Panc1 (cell line): ENCODE results near the gene MYOG. TPM values are rescaled to one million over a fixed set of nuclear protein-coding genes. Genes with fewer than 3 reads are reported as not detected.

ENCODE experiments used
- ATAC-seq: fragments of 200-7000 bp; cut with Tn5 transposase; 2 replicates; pipeline ENCODE4 v1.9.1; 2020; ENCODE audit warnings: mild to moderate bottlenecking, moderate library complexity
- BruUV-seq: library from RNA; stranded (reverse); fragments of 400-500 nt; replicated peaks from 2 replicates; lab custom pipeline; 2021; lab: Mats Ljungman, UMichigan
- CTCF ChIA-PET: fragments of 300-600 bp; sonication (Branson Sonifier 250); formaldehyde crosslinking; loops from one replicate; lab custom pipeline; 2022; ENCODE audit warnings: antibody characterized with exemption; lab: Charles Lee
- POLR2A ChIA-PET: fragments of 300-600 bp; sonication (Branson Sonifier 250); formaldehyde crosslinking; loops from one replicate; lab custom pipeline; 2022; ENCODE audit warnings: antibody characterized with exemption; lab: Charles Lee
- DNase-seq: peaks from one replicate; pipeline ENCODE4 v3.0.0-alpha.2; 2010; ENCODE audit warnings: low read depth, low spot score
- H3K27ac ChIP-seq: 2 replicates; pipeline ENCODE4 v1.5.1; 2011; ENCODE audit warnings: mild to moderate bottlenecking, low read length, inconsistent platforms
- H3K27me3 ChIP-seq: fragments of 200-500 bp; sonication (Bioruptor generic); 2 replicates; pipeline ENCODE4 v1.6.0; 2014; ENCODE audit warnings: low read length, inconsistent platforms; ENCODE audit not compliant: control insufficient read depth, insufficient read depth
- H3K36me3 ChIP-seq: fragments of 200-500 bp; sonication (Bioruptor generic); 2 replicates; pipeline ENCODE4 v1.5.1; 2014; ENCODE audit warnings: inconsistent platforms, mild to moderate bottlenecking, low read length, moderate library complexity; ENCODE audit not compliant: control insufficient read depth, insufficient read depth
- H3K4me1 ChIP-seq: 2 replicates; pipeline ENCODE4 v1.5.1; 2011; ENCODE audit warnings: inconsistent platforms, mild to moderate bottlenecking, low read length, moderate library complexity; ENCODE audit not compliant: control insufficient read depth, insufficient read depth
- H3K4me3 ChIP-seq, 2 experiments: 2 replicates each; pipeline ENCODE4 v1.5.1; 2011 to 2012; ENCODE audit warnings: low read depth in 2 of 2, low read length in 2 of 2, mild to moderate bottlenecking in 2 of 2, inconsistent platforms in 1 of 2, moderate library complexity in 1 of 2
- H3K9me3 ChIP-seq: fragments of 200-500 bp; sonication (Bioruptor generic); 2 replicates; pipeline ENCODE4 v1.5.1; 2014; ENCODE audit warnings: low read depth, mild to moderate bottlenecking, inconsistent platforms, low read length, moderate library complexity; ENCODE audit not compliant: control insufficient read depth, insufficient read depth
- POLR2AphosphoS5 ChIP-seq: IDR thresholded peaks from 2 replicates; pipeline ENCODE4 v1.6.1; 2012; ENCODE audit warnings: mild to moderate bottlenecking, low read depth, low read length, moderate library complexity
- REST ChIP-seq, 2 experiments: IDR thresholded peaks; 2 replicates each; pipeline ENCODE4 v1.6.1; 2011 to 2012; ENCODE audit warnings: low read depth in 2 of 2, control low read depth in 1 of 2, low read length in 1 of 2, mild to moderate bottlenecking in 1 of 2, moderate library complexity in 1 of 2; ENCODE audit not compliant: insufficient read depth in 1 of 2
- SIN3A ChIP-seq: IDR thresholded peaks from 2 replicates; pipeline ENCODE4 v1.6.1; 2012; ENCODE audit warnings: low read depth, mild to moderate bottlenecking, low read length, moderate library complexity, borderline replicate concordance; ENCODE audit not compliant: insufficient read depth
- TCF7L2 ChIP-seq: IDR thresholded peaks from 2 replicates; pipeline ENCODE4 v1.6.1; 2011; ENCODE audit warnings: mild to moderate bottlenecking, low read depth, low read length, inconsistent platforms
- in situ Hi-C: cut with HindIII; loops from 2 replicates; pipeline ENCODE4 v1.10.0; 2016; ENCODE audit warnings: low sequenced_read_pairs, low pct_unique_long_range_greater_than_20kb
- intact Hi-C: fragments of 100-400 bp; cut with micrococcal nuclease; formaldehyde crosslinking; loops from one replicate; pipeline ENCODE4 v1.10.0; 2022; ENCODE audit not compliant: unreplicated experiment
- total RNA-seq: library from RNA; stranded (reverse); gene quantifications from one replicate; pipeline ENCODE4 v1.2.1, GENCODE V29; 2021; ENCODE audit not compliant: unreplicated experiment
- TF ChIP-seq, protein P1 (sequence below): fragments of 450-650 bp; IDR thresholded peaks from 2 replicates; pipeline ENCODE4 v1.5.1; 2017; ENCODE audit warnings: mild to moderate bottlenecking

MYOG gene
- total RNA-seq, 1 experiment from 2014 or later, result not detected

DNA sequence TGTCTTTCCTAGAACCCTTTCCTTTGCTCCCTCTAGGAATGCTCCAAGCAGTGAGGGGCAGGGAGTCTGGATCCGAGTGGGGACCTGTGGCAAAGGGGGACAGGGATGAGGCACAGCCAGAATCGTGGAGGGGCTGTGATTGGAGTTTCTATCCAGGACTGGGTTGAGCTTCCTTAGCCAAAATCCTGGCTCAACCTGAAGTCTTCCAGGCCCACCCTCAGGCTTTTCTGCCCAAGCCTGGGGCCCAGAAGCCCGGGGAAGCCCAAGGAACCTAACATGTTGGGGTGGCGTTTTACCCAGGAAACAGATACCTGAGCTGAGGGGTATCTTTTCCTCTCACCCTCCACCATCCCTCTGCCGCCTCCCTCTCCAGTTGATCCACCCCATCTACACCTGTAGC lies 5.4 kb downstream of the MYOG start:
- H3K27me3 ChIP-seq, result no peaks in the 10 kb centered on the region
- no peak for ATAC-seq
- ChIA-PET POLR2A (no interaction called here), CTCF (no interaction called here)
- in situ Hi-C loops, result no loop called here
- no TSS peak for BruUV-seq
- H3K4me1 ChIP-seq, result no peaks in the 10 kb centered on the region
- H3K9me3 ChIP-seq, result no peaks in the 10 kb centered on the region
- no peak overlapping the region for H3K27ac ChIP-seq
- intact Hi-C loops, result no loop called here
- DNase-seq, result no peak
- H3K36me3 ChIP-seq, result no peaks in the 10 kb centered on the region
- TF ChIP-seq TCF7L2 (no peak), REST (IDR thresholded peaks at IDR 0.05; ENCODE audit: insufficient read depth in 1 of 2, low read depth in 2 of 2, low read length in 1 of 2) (no peak), SIN3A (no peak), POLR2AphosphoS5 (no peak)
- TF ChIP-seq, protein P1, sequence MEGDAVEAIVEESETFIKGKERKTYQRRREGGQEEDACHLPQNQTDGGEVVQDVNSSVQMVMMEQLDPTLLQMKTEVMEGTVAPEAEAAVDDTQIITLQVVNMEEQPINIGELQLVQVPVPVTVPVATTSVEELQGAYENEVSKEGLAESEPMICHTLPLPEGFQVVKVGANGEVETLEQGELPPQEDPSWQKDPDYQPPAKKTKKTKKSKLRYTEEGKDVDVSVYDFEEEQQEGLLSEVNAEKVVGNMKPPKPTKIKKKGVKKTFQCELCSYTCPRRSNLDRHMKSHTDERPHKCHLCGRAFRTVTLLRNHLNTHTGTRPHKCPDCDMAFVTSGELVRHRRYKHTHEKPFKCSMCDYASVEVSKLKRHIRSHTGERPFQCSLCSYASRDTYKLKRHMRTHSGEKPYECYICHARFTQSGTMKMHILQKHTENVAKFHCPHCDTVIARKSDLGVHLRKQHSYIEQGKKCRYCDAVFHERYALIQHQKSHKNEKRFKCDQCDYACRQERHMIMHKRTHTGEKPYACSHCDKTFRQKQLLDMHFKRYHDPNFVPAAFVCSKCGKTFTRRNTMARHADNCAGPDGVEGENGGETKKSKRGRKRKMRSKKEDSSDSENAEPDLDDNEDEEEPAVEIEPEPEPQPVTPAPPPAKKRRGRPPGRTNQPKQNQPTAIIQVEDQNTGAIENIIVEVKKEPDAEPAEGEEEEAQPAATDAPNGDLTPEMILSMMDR, result no peak
- no peak overlapping the region for H3K4me3 ChIP-seq

GRCh38 chr1:203078478-203078877 lies 7.3 kb downstream of the MYOG start:
- ATAC-seq (no peak), DNase-seq (no peak)
- BruUV-seq, result no TSS peak
- TF ChIP-seq, protein P1, result no peak
- TF ChIP-seq REST (IDR thresholded peaks at IDR 0.05; ENCODE audit: insufficient read depth in 1 of 2, low read depth in 2 of 2, low read length in 1 of 2) (no peak), POLR2AphosphoS5 (no peak), SIN3A (no peak), TCF7L2 (no peak)
- Histone ChIP-seq H3K27ac (no peak overlapping the region), H3K36me3 (no peaks in the 10 kb centered on the region), H3K9me3 (no peaks in the 10 kb centered on the region), H3K4me3 (no peak overlapping the region), H3K27me3 (no peaks in the 10 kb centered on the region), H3K4me1 (no peaks in the 10 kb centered on the region)
- in situ Hi-C loops, result no loop called here
- ChIA-PET CTCF (no interaction called here), POLR2A (no interaction called here)
- intact Hi-C loops, result no loop called here
